H9 (cell line): ENCODE measurements around the gene MOV10L1. TPM values are rescaled to one million over a fixed set of nuclear protein-coding genes. Genes with fewer than 3 reads are reported as not detected.

ENCODE experiments used
- DNase-seq: peaks from one replicate; pipeline ENCODE4 v3.0.0-alpha.2; 2017
- H2AFZ ChIP-seq: one replicate; pipeline ENCODE4 v1.6.1; 2013; ENCODE audit warnings: mild to moderate bottlenecking, low read length, control low read depth, moderate library complexity
- H2AK5ac ChIP-seq: 2 replicates; pipeline ENCODE4 v1.6.1; 2013; ENCODE audit warnings: low read length, control low read depth, mixed read lengths; ENCODE audit not compliant: insufficient read length
- H2BK120ac ChIP-seq: one replicate; pipeline ENCODE4 v1.6.1; 2013; ENCODE audit warnings: low read depth, mild to moderate bottlenecking, low read length, control low read depth, inconsistent platforms; ENCODE audit not compliant: poor library complexity, severe bottlenecking
- H2BK12ac ChIP-seq: 2 replicates; pipeline ENCODE4 v1.6.1; 2013; ENCODE audit warnings: low read length, control low read depth, mixed read lengths, low read depth; ENCODE audit not compliant: insufficient read length
- H2BK15ac ChIP-seq: 2 replicates; pipeline ENCODE4 v1.6.1; 2013; ENCODE audit warnings: low read depth, low read length, control low read depth
- H2BK20ac ChIP-seq: one replicate; pipeline ENCODE4 v1.6.1; 2013; ENCODE audit warnings: low read depth, mild to moderate bottlenecking, low read length, control low read depth, inconsistent platforms; ENCODE audit not compliant: poor library complexity, severe bottlenecking
- H2BK5ac ChIP-seq: 2 replicates; pipeline ENCODE4 v1.6.1; 2013; ENCODE audit warnings: low read length, control low read depth, mixed read lengths; ENCODE audit not compliant: insufficient read length
- H3K14ac ChIP-seq: 2 replicates; pipeline ENCODE4 v1.6.1; 2013; ENCODE audit warnings: low read length, control low read depth; ENCODE audit not compliant: insufficient read depth
- H3K18ac ChIP-seq: 2 replicates; pipeline ENCODE4 v1.6.1; 2013; ENCODE audit warnings: low read depth, mild to moderate bottlenecking, mixed read lengths, low read length, control low read depth; ENCODE audit not compliant: insufficient read length
- H3K23ac ChIP-seq: 2 replicates; pipeline ENCODE4 v1.6.1; 2013; ENCODE audit warnings: low read length, control low read depth, mixed read lengths, low read depth; ENCODE audit not compliant: insufficient read length
- H3K23me2 ChIP-seq: 2 replicates; pipeline ENCODE4 v1.6.1; 2013; ENCODE audit warnings: low read depth, mild to moderate bottlenecking, mixed read lengths, low read length, control low read depth; ENCODE audit not compliant: insufficient read length, poor library complexity, severe bottlenecking
- H3K27ac ChIP-seq: 2 replicates; pipeline ENCODE4 v1.5.1; 2013; ENCODE audit warnings: low read length, control low read depth, mixed read lengths, low read depth; ENCODE audit not compliant: insufficient read length
- H3K27me3 ChIP-seq: 2 replicates; pipeline ENCODE4 v1.6.1; 2013; ENCODE audit warnings: low read length, control low read depth, inconsistent platforms; ENCODE audit not compliant: insufficient read depth
- H3K4ac ChIP-seq: 2 replicates; pipeline ENCODE4 v1.6.1; 2013; ENCODE audit warnings: low read depth, mild to moderate bottlenecking, control low read depth, inconsistent platforms, low read length, moderate library complexity
- H3K4me1 ChIP-seq: 2 replicates; pipeline ENCODE4 v1.6.1; 2013; ENCODE audit warnings: low read length, control low read depth, inconsistent platforms; ENCODE audit not compliant: insufficient read depth
- H3K4me2 ChIP-seq: 2 replicates; pipeline ENCODE4 v1.6.1; 2013; ENCODE audit warnings: low read length, control low read depth, mixed read lengths; ENCODE audit not compliant: insufficient read length, insufficient read depth
- H3K56ac ChIP-seq: 2 replicates; pipeline ENCODE4 v1.6.1; 2013; ENCODE audit warnings: low read depth, mild to moderate bottlenecking, mixed read lengths, low read length, control low read depth; ENCODE audit not compliant: insufficient read length
- H3K79me1 ChIP-seq: 2 replicates; pipeline ENCODE4 v1.6.1; 2013; ENCODE audit warnings: low read depth, mild to moderate bottlenecking, moderate library complexity, low read length, control low read depth, inconsistent platforms; ENCODE audit not compliant: insufficient read depth, poor library complexity, severe bottlenecking
- H3K79me2 ChIP-seq: 2 replicates; pipeline ENCODE4 v1.6.1; 2013; ENCODE audit warnings: low read length, control low read depth, inconsistent platforms; ENCODE audit not compliant: insufficient read depth
- H3K9ac ChIP-seq: 2 replicates; pipeline ENCODE4 v1.6.1; 2013; ENCODE audit warnings: low read length, control low read depth, mixed read lengths; ENCODE audit not compliant: insufficient read length; ENCODE audit errors: extremely low read depth
- H3K9me3 ChIP-seq: one replicate; pipeline ENCODE4 v1.6.1; 2013; ENCODE audit warnings: low read depth, low read length, inconsistent platforms; ENCODE audit not compliant: control insufficient read depth
- H3T11ph ChIP-seq: one replicate; pipeline ENCODE4 v1.6.1; 2013; ENCODE audit warnings: mild to moderate bottlenecking, low read length, control low read depth, inconsistent platforms
- H4K20me1 ChIP-seq: one replicate; pipeline ENCODE4 v1.6.1; 2013; ENCODE audit not compliant: control insufficient read depth, insufficient read length, insufficient read depth
- H4K5ac ChIP-seq: 2 replicates; pipeline ENCODE4 v1.6.1; 2013; ENCODE audit warnings: low read depth, mild to moderate bottlenecking, mixed read lengths, low read length, control low read depth; ENCODE audit not compliant: insufficient read length
- H4K8ac ChIP-seq: replicated peaks from 2 replicates; pipeline ENCODE4 v1.6.1; 2013; ENCODE audit warnings: low read length, control low read depth, mixed read lengths, low read depth; ENCODE audit not compliant: insufficient read length
- H4K91ac ChIP-seq: 2 replicates; pipeline ENCODE4 v1.6.1; 2013; ENCODE audit warnings: low read depth, mild to moderate bottlenecking, moderate library complexity, mixed read lengths, low read length, control low read depth; ENCODE audit not compliant: insufficient read length
- H3K27ac Mint-ChIP-seq, 3 experiments: 2 replicates in 2 of 3; 3 replicates in 1 of 3; pipeline ENCODE4 v1.8.0; 2020 to 2021; ENCODE audit warnings: mixed read lengths in 3 of 3, mild to moderate bottlenecking in 1 of 3, moderate library complexity in 1 of 3
- H3K27me3 Mint-ChIP-seq: 2 replicates; pipeline ENCODE4 v1.8.0; 2021; ENCODE audit warnings: low read depth, mild to moderate bottlenecking, moderate library complexity, mixed read lengths
- H3K36me3 Mint-ChIP-seq, 3 experiments: 2 replicates in 2 of 3; 3 replicates in 1 of 3; pipeline ENCODE4 v1.8.0; 2020 to 2021; ENCODE audit warnings: low read depth in 3 of 3, mixed read lengths in 3 of 3; ENCODE audit not compliant: insufficient read depth in 1 of 3
- H3K4me1 Mint-ChIP-seq, 2 experiments: 2 replicates each; pipeline ENCODE4 v1.8.0; 2020; ENCODE audit warnings: mixed read lengths in 2 of 2
- H3K4me3 Mint-ChIP-seq, 2 experiments: 2 replicates in 1 of 2; 3 replicates in 1 of 2; pipeline ENCODE4 v1.8.0; 2020 to 2021; ENCODE audit warnings: mild to moderate bottlenecking in 2 of 2, mixed read lengths in 2 of 2, moderate library complexity in 1 of 2
- H3K9me3 Mint-ChIP-seq, 2 experiments: 2 replicates in 1 of 2; 3 replicates in 1 of 2; pipeline ENCODE4 v1.8.0; 2020; ENCODE audit warnings: mild to moderate bottlenecking in 2 of 2, mixed read lengths in 2 of 2, moderate library complexity in 1 of 2
- WGBS: extraction: QIAGEN DNeasy Blood & Tissue Kit; methylation state at CpG from one replicate; pipeline ENCODE4 v1.1.7; 2013; ENCODE audit warnings: missing lambda C conversion rate, low lambda C conversion rate, mixed read lengths; ENCODE audit not compliant: insufficient read length; ENCODE audit errors: extremely low coverage; 5-methylcytosine and 5-hydroxymethylcytosine counted together
- total RNA-seq: library from RNA; stranded (reverse); gene quantifications from 2 replicates; pipeline ENCODE4 v1.2.1, GENCODE V29; 2021
- TF ChIP-seq, protein P1 (sequence below): fragments of 200-600 bp; sonication (generic); conservative IDR thresholded peaks from 3 replicates; pipeline ENCODE4 v1.8.0; 2021; ENCODE audit warnings: antibody characterized with exemption, mild to moderate bottlenecking

MOV10L1 gene
- total RNA-seq, 1 experiment from 2014 or later = not detected

DNA sequence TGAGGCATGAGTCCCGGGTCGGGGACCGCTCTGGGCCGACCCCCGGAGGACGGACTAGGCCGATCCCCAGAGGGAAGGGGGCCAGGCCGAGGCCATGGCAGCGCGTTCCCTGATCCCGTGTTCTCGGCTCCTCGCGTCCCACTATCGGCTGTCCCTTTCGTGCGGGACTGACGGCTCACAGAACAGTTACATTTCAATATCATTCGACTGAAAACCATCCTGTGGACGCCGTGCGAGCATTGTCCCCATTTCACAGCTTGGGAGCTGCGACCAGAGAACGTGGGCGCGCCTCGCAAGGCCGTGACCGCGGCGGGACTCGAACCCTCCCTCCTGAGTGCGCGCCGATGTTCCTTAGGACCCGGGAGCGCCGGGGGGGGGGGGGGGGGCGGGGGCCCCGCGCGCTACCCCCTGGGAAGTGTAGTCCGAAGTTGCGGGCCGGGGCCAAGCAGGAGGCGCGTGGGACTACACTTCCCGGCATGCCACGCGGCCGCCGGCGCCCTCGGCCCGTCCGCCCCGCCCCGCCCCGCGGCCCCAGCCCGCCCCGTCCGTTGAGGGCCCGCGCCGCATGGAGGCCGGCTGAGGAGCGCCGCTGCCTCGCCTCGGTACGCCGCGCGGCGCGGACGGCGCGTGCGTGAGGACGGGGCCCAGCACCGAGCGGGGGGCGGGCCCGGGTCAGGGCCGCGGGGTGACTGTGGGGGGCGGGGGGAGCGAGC, 95.7 kb downstream of the MOV10L1 start, which contains the start of gene TRABD:
Gene TRABD (plus strand): TSS at position 539 of the 713 bp plus-strand sequence. CDS start 7,148 bp downstream, outside the sequence.
- peaks cover 0 to 2% (median 0%) of the 10 kb centered on the region in 3 experiments; a peak in 1 of 7 replicates for H3K36me3 Mint-ChIP-seq
- Histone ChIP-seq H3K79me2 (peaks cover 5% of the 10 kb centered on the region; the same call in 1 of the 2 replicates), H3K79me1 (no peaks in the 10 kb centered on the region), H3K27ac (no peak within 1 kb of the TSS), H4K8ac (no peak within 1 kb of the TSS), H3K4ac (no peak within 1 kb of the TSS), H2BK120ac (no peak within 1 kb of the TSS), H3K18ac (peak within 1 kb of the TSS; percentile 64), H3K4me1 (no peaks in the 10 kb centered on the region), H3K9me3 (no peaks in the 10 kb centered on the region), H2AFZ (no peak within 1 kb of the TSS), H3K56ac (no peak within 1 kb of the TSS), H4K20me1 (no peaks in the 10 kb centered on the region), H2AK5ac (no peak within 1 kb of the TSS), H4K5ac (no peak within 1 kb of the TSS), H2BK15ac (no peak within 1 kb of the TSS), H2BK20ac (no peak within 1 kb of the TSS), H3K23ac (no peak within 1 kb of the TSS), H4K91ac (no peak within 1 kb of the TSS), H3K9ac (no peak within 1 kb of the TSS), H3T11ph (no peak within 1 kb of the TSS), H2BK5ac (no peak within 1 kb of the TSS), H3K4me2 (peak within 1 kb of the TSS; percentile 93), H3K14ac (peak within 1 kb of the TSS; percentile 80), H2BK12ac (no peak within 1 kb of the TSS), H3K27me3 (no peaks in the 10 kb centered on the region), H3K23me2 (peaks cover 17% of the 10 kb centered on the region)
- no CpG with 5 or more reads among the region's 90 CpGs for WGBS
- no peaks in the 10 kb centered on the region for H3K9me3 Mint-ChIP-seq
- peak within 1 kb of the TSS; percentile 85 to 91 for H3K4me3 Mint-ChIP-seq
- peak within 1 kb of the TSS in 1 of 3 experiments; percentile 9; a peak in 1 of 7 replicates for H3K27ac Mint-ChIP-seq
- TF ChIP-seq, protein P1, sequence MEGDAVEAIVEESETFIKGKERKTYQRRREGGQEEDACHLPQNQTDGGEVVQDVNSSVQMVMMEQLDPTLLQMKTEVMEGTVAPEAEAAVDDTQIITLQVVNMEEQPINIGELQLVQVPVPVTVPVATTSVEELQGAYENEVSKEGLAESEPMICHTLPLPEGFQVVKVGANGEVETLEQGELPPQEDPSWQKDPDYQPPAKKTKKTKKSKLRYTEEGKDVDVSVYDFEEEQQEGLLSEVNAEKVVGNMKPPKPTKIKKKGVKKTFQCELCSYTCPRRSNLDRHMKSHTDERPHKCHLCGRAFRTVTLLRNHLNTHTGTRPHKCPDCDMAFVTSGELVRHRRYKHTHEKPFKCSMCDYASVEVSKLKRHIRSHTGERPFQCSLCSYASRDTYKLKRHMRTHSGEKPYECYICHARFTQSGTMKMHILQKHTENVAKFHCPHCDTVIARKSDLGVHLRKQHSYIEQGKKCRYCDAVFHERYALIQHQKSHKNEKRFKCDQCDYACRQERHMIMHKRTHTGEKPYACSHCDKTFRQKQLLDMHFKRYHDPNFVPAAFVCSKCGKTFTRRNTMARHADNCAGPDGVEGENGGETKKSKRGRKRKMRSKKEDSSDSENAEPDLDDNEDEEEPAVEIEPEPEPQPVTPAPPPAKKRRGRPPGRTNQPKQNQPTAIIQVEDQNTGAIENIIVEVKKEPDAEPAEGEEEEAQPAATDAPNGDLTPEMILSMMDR = no peak
- DNase-seq = peak; percentile 91
- peaks cover 10 to 18% of the 10 kb centered on the region in 2 experiments for H3K4me1 Mint-ChIP-seq
- H3K27me3 Mint-ChIP-seq = no peaks in the 10 kb centered on the region; the same call in none of the 2 replicates
